K562 (cell line): ENCODE results near the gene ZSWIM2. TPM values are rescaled to one million over a fixed set of nuclear protein-coding genes. Genes with fewer than 3 reads are reported as not detected.
A peak's percentile ranks its signal among the peaks of the same experiment; 100 is the strongest.

Source experiments
- ATAC-seq: fragments of 200-7000 bp; cut with Tn5 transposase; 3 replicates; pipeline ENCODE4 v1.9.1; 2020; ENCODE audit warnings: moderate library complexity
- BruUV-seq: library from RNA; stranded (reverse); fragments of 400-500 nt; replicated peaks from 2 replicates; lab custom pipeline; 2021; lab: Mats Ljungman, UMichigan
- CTCF ChIA-PET: fragments of 300-600 bp; formaldehyde crosslinking; extraction: SDS; loops from one replicate; lab custom pipeline; 2021; ENCODE audit warnings: low intra/inter-chr PET ratio; lab: Yijun Ruan, JAX
- POLR2A ChIA-PET: fragments of 300-600, 350-650 bp; sonication (Branson Sonifier 250); formaldehyde crosslinking; extraction: SDS; loops from one replicate; lab custom pipeline; 2021; ENCODE audit warnings: antibody characterized with exemption, inconsistent platforms; lab: Yijun Ruan, JAX
- DNase-seq, 4 experiments: peaks; one replicate each; pipeline versions ENCODE4 v3.0.0 to v3.0.0-alpha.2; 2011 to 2018; ENCODE audit warnings: low spot score in 3 of 4, mixed read lengths in 3 of 4; ENCODE audit errors: extremely low read depth in 1 of 4
- FAIRE-seq: peaks from 2 replicates; lab custom pipeline; 2011; peaks lifted over from hg19 to GRCh38; lab: Jason Lieb, UNC
- H2AFZ ChIP-seq: 2 replicates; pipeline ENCODE4 v1.6.0; 2011; ENCODE audit warnings: low read depth, low read length, control low read depth, inconsistent platforms
- H3K27ac ChIP-seq: fragments of 200-600 bp; 3 replicates; pipeline ENCODE4 v1.8.0; 2011; ENCODE audit warnings: low read depth, mild to moderate bottlenecking, control low read depth, inconsistent platforms, low read length, moderate library complexity, mixed read lengths; ENCODE audit errors: extremely low read depth
- H3K27me3 ChIP-seq, 2 experiments: fragments of 300-600 bp in 1 of 2; 2 replicates in 1 of 2; 3 replicates in 1 of 2; pipeline versions ENCODE4 v1.6.0 to v1.8.0; 2011; ENCODE audit warnings: inconsistent platforms in 2 of 2, low read length in 2 of 2, mild to moderate bottlenecking in 1 of 2, mixed read lengths in 1 of 2, moderate library complexity in 1 of 2; ENCODE audit not compliant: control insufficient read depth in 2 of 2, insufficient read depth in 2 of 2
- H3K36me3 ChIP-seq: fragments of 300-600 bp; 3 replicates; pipeline ENCODE4 v1.8.0; 2011; ENCODE audit warnings: mild to moderate bottlenecking, low read length, inconsistent platforms; ENCODE audit not compliant: control insufficient read depth, insufficient read depth
- H3K4me1 ChIP-seq, 2 experiments: fragments of 200-600 bp in 1 of 2; replicated peaks in 1 of 2; 2 replicates in 1 of 2; 3 replicates in 1 of 2; pipeline versions ENCODE4 v1.5.1 to v1.8.0; 2011; ENCODE audit warnings: inconsistent platforms in 2 of 2, low read length in 2 of 2, mild to moderate bottlenecking in 1 of 2, mixed read lengths in 1 of 2, moderate library complexity in 1 of 2; ENCODE audit not compliant: control insufficient read depth in 2 of 2, insufficient read depth in 2 of 2
- H3K4me2 ChIP-seq: 2 replicates; pipeline ENCODE4 v1.6.1; 2011; ENCODE audit warnings: low read length, control low read depth, inconsistent platforms, mixed read lengths; ENCODE audit not compliant: insufficient read depth
- H3K4me3 ChIP-seq: fragments of 200-600 bp; sonication (generic), shearing (Covaris generic); 2 replicates; pipeline ENCODE4 v1.5.1; 2016; ENCODE audit warnings: control low read depth, inconsistent platforms
- H3K79me2 ChIP-seq: fragments of 200-600 bp; 3 replicates; pipeline ENCODE4 v1.8.0; 2011; ENCODE audit warnings: low read length, inconsistent platforms; ENCODE audit not compliant: control insufficient read depth, insufficient read depth
- H3K9ac ChIP-seq, 2 experiments: 2 replicates each; pipeline versions ENCODE4 v1.6.0 to v1.6.1; 2011; ENCODE audit warnings: low read depth in 2 of 2, low read length in 2 of 2, control low read depth in 1 of 2, inconsistent platforms in 1 of 2, mild to moderate bottlenecking in 1 of 2, mixed read lengths in 1 of 2; ENCODE audit not compliant: insufficient read depth in 1 of 2
- H3K9me1 ChIP-seq: one replicate; pipeline ENCODE4 v1.6.0; 2011; ENCODE audit warnings: inconsistent platforms, mild to moderate bottlenecking, low read length, moderate library complexity; ENCODE audit not compliant: control insufficient read depth, insufficient read depth
- H3K9me3 ChIP-seq: replicated peaks from 2 replicates; pipeline ENCODE4 v1.5.1; 2011; ENCODE audit warnings: low read depth, low read length, inconsistent platforms; ENCODE audit not compliant: control insufficient read depth, insufficient read depth
- H4K20me1 ChIP-seq: replicated peaks from 2 replicates; pipeline ENCODE4 v1.6.1; 2011; ENCODE audit warnings: low read length, inconsistent platforms, mixed read lengths; ENCODE audit not compliant: control insufficient read depth, insufficient read depth
- EP300 ChIP-seq: IDR thresholded peaks from 2 replicates; pipeline ENCODE4 v1.6.1; 2012; ENCODE audit warnings: low read length, improper control_type of control experiment
- ILF3 ChIP-seq: fragments of 450-650 bp; IDR thresholded peaks from 2 replicates; pipeline ENCODE4 v1.6.1; 2018; ENCODE audit warnings: antibody characterized with exemption, mild to moderate bottlenecking, moderate library complexity, borderline replicate concordance
- MEIS2 ChIP-seq: fragments of 450-650 bp; IDR thresholded peaks from 2 replicates; pipeline ENCODE4 v1.6.1; 2014; ENCODE audit warnings: mild to moderate bottlenecking; ENCODE audit not compliant: partially characterized antibody
- NFIC ChIP-seq: fragments of 450-650 bp; IDR thresholded peaks from 2 replicates; pipeline ENCODE4 v1.6.1; 2017; ENCODE audit warnings: mild to moderate bottlenecking, inconsistent platforms
- PHF21A ChIP-seq: fragments of 450-650 bp; IDR thresholded peaks from 2 replicates; pipeline ENCODE4 v1.6.1; 2017; ENCODE audit warnings: low read depth, borderline replicate concordance
- POLR2B ChIP-seq: fragments of 450-650 bp; IDR thresholded peaks from 2 replicates; pipeline ENCODE4 v1.6.1; 2018; ENCODE audit warnings: low read depth; ENCODE audit not compliant: partially characterized antibody
- SMAD3 ChIP-seq: fragments of 450-650 bp; formaldehyde crosslinking; conservative IDR thresholded peaks from 2 replicates; pipeline ENCODE4 v1.4.0; 2020; ENCODE audit warnings: mild to moderate bottlenecking
- SOX6 ChIP-seq: fragments of 450-650 bp; IDR thresholded peaks from 2 replicates; pipeline ENCODE4 v1.6.1; 2014; ENCODE audit warnings: mild to moderate bottlenecking
- SREBF2 ChIP-seq: sonication (generic); formaldehyde crosslinking; IDR thresholded peaks from 2 replicates; pipeline ENCODE4 v1.4.0; 2020; ENCODE audit warnings: mild to moderate bottlenecking, missing genetic modification reagents
- ZNF316 ChIP-seq: fragments of 450-650 bp; IDR thresholded peaks from 2 replicates; pipeline ENCODE4 v1.6.1; 2016
- ZNF551 ChIP-seq: fragments of 250-450 bp; sonication (Bioruptor Pico); IDR thresholded peaks from 2 replicates; pipeline ENCODE4 v1.5.0; 2021; ENCODE audit warnings: mild to moderate bottlenecking, moderate library complexity
- ZNF589 ChIP-seq: fragments of 200-800 bp; sonication (Bioruptor generic); IDR thresholded peaks from 2 replicates; pipeline ENCODE4 v1.6.1; 2016; ENCODE audit warnings: low read depth, missing genetic modification characterization, missing compliant biosample characterization
- ZZZ3 ChIP-seq: fragments of 450-650 bp; IDR thresholded peaks from 2 replicates; pipeline ENCODE4 v1.6.1; 2016; ENCODE audit warnings: antibody characterized with exemption, mild to moderate bottlenecking, moderate library complexity
- WGBS: fragments of 100-300 bp; shearing (Covaris generic); methylation state at CpG from one replicate; pipeline ENCODE4 v1.1.6; 2016; ENCODE audit warnings: low coverage, mixed read lengths; ENCODE audit not compliant: insufficient coverage; ENCODE audit errors: missing lambda C conversion rate; 5-methylcytosine and 5-hydroxymethylcytosine counted together
- in situ Hi-C: fragments of 300-500 bp; cut with MboI; formaldehyde crosslinking; loops from 4 replicates; pipeline ENCODE4 v1.15.0; 2018; ENCODE audit warnings: inconsistent platforms, mixed read lengths
- intact Hi-C: fragments of 100-400 bp; cut with micrococcal nuclease; formaldehyde crosslinking; loops from 2 replicates; pipeline ENCODE4 v1.14.2; 2022
- polyA plus RNA-seq, 8 experiments: library from polyadenylated mRNA; depleted of rRNA in 4 of 8; stranded (reverse) in 5 of 8; unstranded in 3 of 8; fragments of >200 nt; fragmentation: Nextera tagmentation in 2 of 8; fragmentation: Illumina TruSeq in 1 of 8; extraction: Ambion mirVana in 2 of 8; extraction: Trizol in 1 of 8; gene quantifications; 2 replicates each; pipeline versions ENCODE4 v1.2.1 to v1.2.3, GENCODE V29; 2011 to 2014; ENCODE audit warnings: inconsistent platforms in 1 of 8, missing spikeins in 1 of 8
- total RNA-seq, 7 experiments: library from RNA; depleted of rRNA in 6 of 7; stranded (reverse); fragments of >200 nt in 6 of 7; fragmentation: Illumina TruSeq in 2 of 7; extraction: Trizol in 2 of 7; gene quantifications; 2 replicates each; pipeline versions ENCODE4 v1.2.1 to v1.2.3, GENCODE V29; 2011 to 2021; ENCODE audit warnings: low replicate concordance in 1 of 7
- TF ChIP-seq, protein P1 (sequence below): sonication (generic); IDR thresholded peaks from 2 replicates; pipeline ENCODE4 v1.6.1; 2016
- TF ChIP-seq, protein P2 (sequence below): IDR thresholded peaks from 2 replicates; pipeline ENCODE4 v1.6.1; 2014; ENCODE audit warnings: antibody characterized with exemption

Gene ZSWIM2
- total and polyA plus RNA-seq, 9 of the 15 experiments (the other 6 are each of a cell fraction or from before 2014, with no cell fraction given) = not detected

DNA sequence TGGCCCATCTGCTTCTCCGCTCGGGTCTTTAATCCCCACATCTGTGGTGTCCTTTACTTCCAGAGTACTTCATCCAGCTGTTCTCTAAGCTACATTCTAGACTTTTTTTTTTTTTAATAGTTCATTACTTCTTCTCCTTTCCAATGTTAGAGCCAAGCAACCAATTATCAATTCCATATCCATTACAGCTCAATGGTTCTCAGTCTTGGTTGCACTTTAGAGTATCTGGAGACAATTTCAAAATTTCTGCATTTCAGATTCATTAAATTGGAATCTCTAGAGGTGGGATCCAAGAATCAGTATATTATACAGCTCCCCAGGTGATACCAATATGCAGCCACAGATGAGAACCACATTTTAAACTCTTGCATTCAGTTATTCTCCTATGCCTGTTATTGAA lies 43.9 kb upstream of the ZSWIM2 start (continued):
- TF ChIP-seq SOX6 = no peak
- no peak for TF ChIP-seq ZZZ3
- no peak for TF ChIP-seq EP300
- no peak for TF ChIP-seq ZNF551 (CRISPR knock-in tag)
- TF ChIP-seq POLR2B = no peak
- no peak for TF ChIP-seq ZNF589 (CRISPR knock-in tag)
- no peak for TF ChIP-seq SMAD3 (CRISPR knock-in tag)

DNA sequence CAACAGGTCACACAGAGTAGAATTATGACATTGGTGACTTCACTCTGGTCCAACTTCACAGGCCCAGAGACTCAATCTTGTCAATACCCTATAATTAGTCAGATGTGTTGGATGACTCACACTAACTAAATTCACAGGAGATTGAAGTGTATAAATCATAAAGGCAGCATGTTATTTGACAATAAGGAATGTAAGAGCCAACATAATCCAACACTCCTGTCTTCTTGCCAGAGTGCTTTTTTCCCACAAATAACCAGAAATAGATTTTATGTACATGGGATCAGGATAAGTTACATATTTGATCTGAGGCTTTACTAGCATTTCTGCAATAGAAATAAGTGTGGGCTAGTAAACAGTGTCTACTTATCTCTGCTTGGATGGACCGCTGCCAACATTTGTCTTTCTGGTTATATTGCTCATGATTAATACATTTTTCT lies 42.2 kb upstream of the ZSWIM2 start:
- FAIRE-seq = no peak
- ATAC-seq = no peak
- no peak overlapping the region for H3K9ac ChIP-seq
- TF ChIP-seq ZNF316 (no peak), MEIS2 (peak; percentile 59), PHF21A (no peak), ILF3 (no peak), SREBF2 (CRISPR knock-in tag) (no peak), NFIC (peak; percentile 60)
- TF ChIP-seq, protein P1, sequence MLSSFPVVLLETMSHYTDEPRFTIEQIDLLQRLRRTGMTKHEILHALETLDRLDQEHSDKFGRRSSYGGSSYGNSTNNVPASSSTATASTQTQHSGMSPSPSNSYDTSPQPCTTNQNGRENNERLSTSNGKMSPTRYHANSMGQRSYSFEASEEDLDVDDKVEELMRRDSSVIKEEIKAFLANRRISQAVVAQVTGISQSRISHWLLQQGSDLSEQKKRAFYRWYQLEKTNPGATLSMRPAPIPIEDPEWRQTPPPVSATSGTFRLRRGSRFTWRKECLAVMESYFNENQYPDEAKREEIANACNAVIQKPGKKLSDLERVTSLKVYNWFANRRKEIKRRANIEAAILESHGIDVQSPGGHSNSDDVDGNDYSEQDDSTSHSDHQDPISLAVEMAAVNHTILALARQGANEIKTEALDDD = 0 out of 2 replicates have a peak, but pooled peaks have one; percentile 51
- TF ChIP-seq, protein P2, sequence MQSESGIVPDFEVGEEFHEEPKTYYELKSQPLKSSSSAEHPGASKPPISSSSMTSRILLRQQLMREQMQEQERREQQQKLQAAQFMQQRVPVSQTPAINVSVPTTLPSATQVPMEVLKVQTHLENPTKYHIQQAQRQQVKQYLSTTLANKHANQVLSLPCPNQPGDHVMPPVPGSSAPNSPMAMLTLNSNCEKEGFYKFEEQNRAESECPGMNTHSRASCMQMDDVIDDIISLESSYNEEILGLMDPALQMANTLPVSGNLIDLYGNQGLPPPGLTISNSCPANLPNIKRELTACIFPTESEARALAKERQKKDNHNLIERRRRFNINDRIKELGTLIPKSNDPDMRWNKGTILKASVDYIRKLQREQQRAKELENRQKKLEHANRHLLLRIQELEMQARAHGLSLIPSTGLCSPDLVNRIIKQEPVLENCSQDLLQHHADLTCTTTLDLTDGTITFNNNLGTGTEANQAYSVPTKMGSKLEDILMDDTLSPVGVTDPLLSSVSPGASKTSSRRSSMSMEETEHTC = no peak
- no peaks in the 10 kb centered on the region for H3K79me2 ChIP-seq
- no TSS peak for BruUV-seq
- no peaks in the 10 kb centered on the region for H3K36me3 ChIP-seq
- H3K27me3 ChIP-seq = no peaks in the 10 kb centered on the region
- ChIA-PET POLR2A (no interaction called here), CTCF (no interaction called here)
- no peaks in the 10 kb centered on the region for H3K9me3 ChIP-seq
- no peak overlapping the region for H3K4me3 ChIP-seq
- H3K9me1 ChIP-seq = no peaks in the 10 kb centered on the region
- no peak overlapping the region for H2AFZ ChIP-seq
- H3K4me2 ChIP-seq = no peak overlapping the region
- no peak for DNase-seq
- intact Hi-C loops (no loop called here), in situ Hi-C loops (loop anchor here (25.0 kb wide), 1 partner anchor 546 kb away; the partner anchor contains the start of gene CALCRL)
- H3K27ac ChIP-seq = no peak overlapping the region
- 17% methylated on average over 1 of the region's 1 CpG for WGBS
- H4K20me1 ChIP-seq = no peaks in the 10 kb centered on the region
- peaks cover 0 to 3% of the 10 kb centered on the region in 2 experiments; a peak in 1 of 5 replicates for H3K4me1 ChIP-seq
